ENCODE results near the gene TBC1D9B. TPM values are rescaled to one million over a fixed set of nuclear protein-coding genes. Genes with fewer than 3 reads are reported as not detected.

Gene TBC1D9B
- total and polyA plus RNA-seq, 2 experiments from 2014 or later = 55.7 to 78.8 TPM

DNA sequence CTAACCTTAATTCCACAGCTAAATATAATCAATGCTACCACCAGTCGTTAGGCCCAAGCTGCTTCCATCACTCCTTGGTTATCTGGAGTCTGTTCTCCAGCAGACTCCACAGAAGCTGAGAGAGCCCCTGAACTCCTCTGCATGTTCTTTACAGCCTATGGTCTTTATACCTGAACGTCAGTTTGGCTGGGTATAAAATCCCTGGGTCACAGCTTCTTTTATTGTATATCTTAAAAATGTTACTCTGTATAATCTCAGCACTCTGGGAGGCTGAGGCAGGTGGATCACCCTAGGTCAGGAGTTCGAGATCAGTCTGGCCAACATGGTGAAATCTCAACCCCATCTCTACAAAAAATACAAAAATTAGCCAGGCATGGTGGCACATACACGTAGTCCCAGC lies 25.4 kb downstream of the TBC1D9B start:
- no peaks in the 10 kb centered on the region for H3K4me1 ChIP-seq (ENCODE audit: insufficient read depth)

DNA sequence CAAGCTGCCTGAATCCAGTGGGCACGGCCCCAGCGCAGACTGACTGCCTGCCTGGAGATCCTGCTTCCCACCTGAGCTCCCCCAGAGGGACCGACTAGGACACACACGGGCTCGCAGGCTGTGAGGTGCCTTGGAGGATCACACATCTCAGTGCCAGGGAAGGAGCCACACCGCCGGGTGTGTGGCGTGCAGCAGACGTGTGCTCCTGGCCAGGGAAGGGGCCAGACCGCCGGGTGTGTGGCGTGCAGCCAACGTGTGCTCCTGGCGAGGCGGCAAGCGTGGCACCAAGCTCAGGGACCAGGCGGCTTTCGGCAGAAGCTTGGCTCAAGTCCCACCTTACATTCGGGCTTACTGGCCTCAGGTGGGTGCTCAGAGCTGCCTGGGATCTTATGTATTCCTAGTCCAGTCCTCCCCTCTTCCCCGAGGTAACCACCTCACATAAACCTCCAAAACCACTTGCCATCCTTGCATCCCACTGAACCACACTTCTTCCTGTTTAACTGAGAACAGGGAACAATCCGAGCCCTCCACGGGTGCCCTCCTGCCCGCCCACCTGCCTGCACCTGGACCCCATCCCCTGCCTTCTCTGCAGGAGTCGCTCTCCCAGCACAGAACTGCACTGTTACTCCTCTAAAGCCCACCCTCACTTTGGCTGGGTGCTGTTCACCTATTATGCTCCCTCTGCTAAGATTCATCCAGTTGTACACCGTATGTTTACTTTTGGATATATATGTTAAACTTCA lies 26.7 kb downstream of the TBC1D9B start:
- Histone ChIP-seq H3K27ac (no peak overlapping the region), H3K36me3 (ENCODE audit: low read depth) (peaks cover 46% of the 10 kb centered on the region), H2AFZ (no peak overlapping the region), H3K9ac (no peak overlapping the region), H3K79me2 (ENCODE audit: insufficient read depth) (peaks cover 6% of the 10 kb centered on the region; the same call in 1 of the 2 replicates), H3K9me3 (ENCODE audit: low read depth) (no peaks in the 10 kb centered on the region), H3K4me2 (ENCODE audit: unreplicated experiment) (no peak overlapping the region), H3F3A (ENCODE audit: insufficient read depth) (no peaks in the 10 kb centered on the region), H4K20me1 (ENCODE audit: insufficient read depth) (no peaks in the 10 kb centered on the region), H3K27me3 (replicated peaks; ENCODE audit: insufficient read depth) (no peaks in the 10 kb centered on the region), H3K9me2 (ENCODE audit: insufficient read depth) (no peaks in the 10 kb centered on the region), H3K4me3 (no peak overlapping the region), H3K4me1 (ENCODE audit: insufficient read depth) (no peaks in the 10 kb centered on the region)
- in situ Hi-C loops (cut with MboI) = no loop called here
- 90 to 92% methylated on average over 24 to 25 of the region's 25 CpGs for WGBS, 2 experiments (ENCODE audit: low coverage in 1 of 2, low lambda C conversion rate in 2 of 2, missing lambda C conversion rate in 2 of 2)
- TF ChIP-seq EZH2phosphoT487 (IDR thresholded peaks at IDR 0.05; ENCODE audit: insufficient read depth, low read depth) = no peak
- no peak for TF ChIP-seq EZH2 (IDR thresholded peaks at IDR 0.05; ENCODE audit: insufficient read depth, poor library complexity, severe bottlenecking)
- no peak for DNase-seq

More for the DNA sequence above, 25.4 kb downstream of the TBC1D9B start:
- Histone ChIP-seq H2AFZ (no peak overlapping the region), H3K9ac (no peak overlapping the region), H3K36me3 (ENCODE audit: low read depth) (peaks cover 49% of the 10 kb centered on the region), H3K27me3 (replicated peaks; ENCODE audit: insufficient read depth) (no peaks in the 10 kb centered on the region), H4K20me1 (ENCODE audit: insufficient read depth) (no peaks in the 10 kb centered on the region), H3K4me2 (ENCODE audit: unreplicated experiment) (no peak overlapping the region), H3K9me3 (ENCODE audit: low read depth) (no peaks in the 10 kb centered on the region), H3F3A (ENCODE audit: insufficient read depth) (no peaks in the 10 kb centered on the region), H3K9me2 (ENCODE audit: insufficient read depth) (no peaks in the 10 kb centered on the region), H3K4me3 (no peak overlapping the region), H3K79me2 (ENCODE audit: insufficient read depth) (peaks cover 12% of the 10 kb centered on the region; the same call in 1 of the 2 replicates), H3K27ac (no peak overlapping the region)
- DNase-seq = no peak
- WGBS, 2 experiments (ENCODE audit: low coverage in 1 of 2, low lambda C conversion rate in 2 of 2, missing lambda C conversion rate in 2 of 2) = 88 to 89% methylated on average over 4 of the region's 4 CpGs
- TF ChIP-seq EZH2 (IDR thresholded peaks at IDR 0.05; ENCODE audit: insufficient read depth, poor library complexity, severe bottlenecking) (no peak), EZH2phosphoT487 (IDR thresholded peaks at IDR 0.05; ENCODE audit: insufficient read depth, low read depth) (no peak)
- in situ Hi-C loops (cut with MboI) = no loop called here

DNA sequence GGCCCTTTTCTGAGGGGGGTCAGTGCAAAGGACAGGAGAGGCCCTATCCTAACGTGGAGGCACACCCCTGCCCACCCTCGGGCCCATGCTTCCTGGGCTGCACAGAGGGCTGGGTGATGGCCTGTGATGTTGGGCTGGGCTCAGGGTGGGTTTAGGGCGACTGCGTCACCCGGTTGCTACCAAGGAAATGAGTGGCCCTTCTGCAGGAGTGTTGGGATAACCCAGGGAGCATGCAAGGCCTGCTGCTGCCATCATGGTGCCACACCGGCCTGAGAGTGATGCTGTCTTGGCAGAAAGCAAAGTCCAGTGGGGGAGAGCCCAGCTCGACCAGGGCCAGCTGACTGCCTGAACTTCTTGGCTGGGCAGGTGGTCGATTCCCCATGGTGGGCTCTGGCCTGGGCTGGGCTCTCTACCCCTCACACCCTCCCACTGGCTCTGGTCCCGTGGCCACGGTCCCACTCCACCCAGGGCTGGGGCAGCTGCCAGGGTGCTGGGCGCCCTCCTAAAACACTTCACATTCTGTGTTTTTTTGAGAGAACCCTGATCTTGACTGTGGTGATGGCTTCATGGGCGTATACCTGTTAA lies 27.5 kb downstream of the TBC1D9B start:
- Histone ChIP-seq H3K9ac (no peak overlapping the region), H3K4me1 (ENCODE audit: insufficient read depth) (no peaks in the 10 kb centered on the region), H3K4me2 (ENCODE audit: unreplicated experiment) (no peak overlapping the region), H3K36me3 (ENCODE audit: low read depth) (peaks cover 43% of the 10 kb centered on the region), H3K9me2 (ENCODE audit: insufficient read depth) (no peaks in the 10 kb centered on the region), H3K9me3 (ENCODE audit: low read depth) (no peaks in the 10 kb centered on the region), H2AFZ (no peak overlapping the region), H4K20me1 (ENCODE audit: insufficient read depth) (no peaks in the 10 kb centered on the region), H3K4me3 (no peak overlapping the region), H3K79me2 (ENCODE audit: insufficient read depth) (no peaks in the 10 kb centered on the region), H3K27me3 (replicated peaks; ENCODE audit: insufficient read depth) (no peaks in the 10 kb centered on the region), H3F3A (ENCODE audit: insufficient read depth) (no peaks in the 10 kb centered on the region), H3K27ac (no peak overlapping the region)
- DNase-seq = no peak
- in situ Hi-C loops (cut with MboI) = no loop called here
- TF ChIP-seq EZH2 (IDR thresholded peaks at IDR 0.05; ENCODE audit: insufficient read depth, poor library complexity, severe bottlenecking) = no peak
- no peak for TF ChIP-seq EZH2phosphoT487 (IDR thresholded peaks at IDR 0.05; ENCODE audit: insufficient read depth, low read depth)
- 90 to 93% methylated on average over 9 to 12 of the region's 12 CpGs for WGBS, 2 experiments (ENCODE audit: low coverage in 1 of 2, low lambda C conversion rate in 2 of 2, missing lambda C conversion rate in 2 of 2)

- no peaks in the 10 kb centered on the region for H3K9me3 ChIP-seq (ENCODE audit: low read depth)
- in situ Hi-C loops (cut with MboI) = no loop called here
- peaks cover 38% of the 10 kb centered on the region for H3K36me3 ChIP-seq (ENCODE audit: low read depth)
- no peaks in the 10 kb centered on the region for H3K79me2 ChIP-seq (ENCODE audit: insufficient read depth)
- H3K9me2 ChIP-seq (ENCODE audit: insufficient read depth) = no peaks in the 10 kb centered on the region
- H4K20me1 ChIP-seq (ENCODE audit: insufficient read depth) = no peaks in the 10 kb centered on the region
- WGBS, 2 experiments (ENCODE audit: low coverage in 1 of 2, low lambda C conversion rate in 2 of 2, missing lambda C conversion rate in 2 of 2) = 91 to 97% methylated on average over 13 of the region's 13 CpGs
- no peaks in the 10 kb centered on the region for H3K4me1 ChIP-seq (ENCODE audit: insufficient read depth)
- H3F3A ChIP-seq (ENCODE audit: insufficient read depth) = no peaks in the 10 kb centered on the region
- H2AFZ ChIP-seq = no peak overlapping the region
- H3K9ac ChIP-seq = no peak overlapping the region
- no peak overlapping the region for H3K4me2 ChIP-seq (ENCODE audit: unreplicated experiment)
- DNase-seq = no peak
- TF ChIP-seq EZH2phosphoT487 (IDR thresholded peaks at IDR 0.05; ENCODE audit: insufficient read depth, low read depth) (no peak), EZH2 (IDR thresholded peaks at IDR 0.05; ENCODE audit: insufficient read depth, poor library complexity, severe bottlenecking) (no peak)
- H3K27ac ChIP-seq = no peak overlapping the region
- no peaks in the 10 kb centered on the region for H3K27me3 ChIP-seq (replicated peaks; ENCODE audit: insufficient read depth)
- no peak overlapping the region for H3K4me3 ChIP-seq
Measured at GRCh38 chr5:179879690-179880010, 28.0 kb downstream of the TBC1D9B start.
